HG03135 (cell line): ENCODE measurements around the gene NDUFS6.

Source experiments
- ATAC-seq: cut with Tn5 transposase; IDR thresholded peaks from one replicate; pipeline ENCODE4 v1.9.1; 2021; ENCODE audit warnings: mild to moderate bottlenecking, moderate library complexity; ENCODE audit not compliant: unreplicated experiment

Gene NDUFS6

GRCh38 chr5:1801222-1801966, at the start of gene NDUFS6:
NDUFS6 (plus strand) TSS chr5:1801407; CDS start chr5:1801418, 11 bp downstream.
- ATAC-seq = peak; percentile 56

- no peak for ATAC-seq
These were observed 49.1 kb upstream of the NDUFS6 start for GRCh38 chr5:1751864-1752822.

- no peak for ATAC-seq
These were observed 48.3 kb upstream of the NDUFS6 start for GRCh38 chr5:1752881-1753280.

DNA sequence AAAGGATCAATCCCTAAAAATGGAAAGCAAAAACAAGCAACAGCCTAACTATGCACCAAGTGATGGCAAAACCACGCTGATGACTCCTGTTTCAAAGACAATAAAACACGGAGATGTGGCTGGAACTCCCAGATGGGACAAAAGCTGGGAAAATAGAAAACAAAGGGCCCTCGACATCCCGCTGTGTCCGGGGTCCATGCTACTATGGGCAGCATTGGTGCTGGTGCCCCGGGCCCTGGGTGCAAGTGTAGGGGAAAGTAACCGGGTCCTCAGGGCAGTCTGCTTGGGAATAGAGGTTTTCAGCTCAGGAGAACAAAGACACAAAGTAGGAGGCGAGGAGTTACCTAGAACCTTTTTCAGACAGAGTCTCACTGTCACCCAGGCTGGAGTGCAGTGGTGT, 47.7 kb upstream of the NDUFS6 start:
- ATAC-seq = no peak

DNA sequence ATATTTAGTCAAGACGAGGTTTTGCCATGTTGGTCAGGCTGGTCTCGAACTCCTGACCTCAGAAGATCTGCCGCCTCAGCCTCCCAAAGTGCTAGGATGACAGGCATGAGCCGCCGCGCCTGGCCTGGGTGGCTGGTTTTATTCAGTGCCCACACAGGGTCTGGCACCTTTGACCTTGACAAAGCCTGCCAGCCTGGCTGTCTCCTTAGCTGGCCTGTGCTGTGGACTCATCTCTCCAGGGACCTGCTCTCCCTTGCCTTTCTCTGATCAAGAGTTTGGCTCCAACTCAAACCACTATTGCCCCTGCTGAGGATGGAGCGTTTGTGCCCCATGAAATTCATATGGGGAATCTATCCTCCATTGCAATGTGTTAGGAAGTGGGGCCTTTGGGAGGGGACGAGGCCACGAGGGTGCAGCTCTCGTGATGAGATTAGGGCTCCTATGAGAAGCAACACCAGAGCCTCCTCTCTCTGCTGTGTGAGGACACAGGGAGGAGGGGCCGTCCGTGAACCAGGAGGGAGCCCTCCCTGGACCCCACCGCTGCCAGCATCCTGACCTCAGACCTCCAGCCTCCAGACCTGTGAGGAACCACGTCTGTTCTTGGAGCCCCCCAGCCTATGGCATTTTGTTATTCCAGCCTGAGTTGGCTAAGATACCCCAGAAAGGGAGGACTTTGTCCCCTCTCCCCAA, 46.5 kb upstream of the NDUFS6 start:
- ATAC-seq = no peak

DNA sequence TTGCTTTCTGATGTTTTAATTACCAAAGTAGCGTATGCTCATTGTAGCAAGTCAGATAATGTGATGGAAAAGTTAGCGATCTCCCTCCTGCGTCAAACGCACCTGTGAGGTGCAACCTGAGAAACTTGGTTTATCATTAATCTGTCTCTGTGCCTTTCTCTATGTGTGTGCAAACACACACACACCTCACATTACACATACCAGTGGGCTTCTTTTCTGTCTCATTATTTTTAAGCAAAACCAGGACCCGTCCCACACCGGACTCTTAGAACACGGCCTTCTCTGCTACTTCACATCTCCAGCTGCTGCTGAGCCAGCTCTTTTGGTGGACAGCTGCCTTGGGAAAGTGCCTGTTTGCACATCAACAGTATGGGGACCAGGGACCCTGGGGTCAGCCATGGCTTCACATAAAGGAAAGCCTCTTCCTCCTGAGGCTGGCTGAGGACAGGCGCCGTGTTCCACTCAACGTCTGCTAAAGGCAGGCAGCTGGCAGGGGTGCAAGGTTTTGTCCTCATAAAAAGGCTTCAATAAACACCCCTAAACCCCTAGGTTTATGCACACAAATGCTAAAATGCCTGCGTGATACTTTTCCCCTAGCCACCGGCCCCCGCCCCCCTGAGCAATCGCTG, 45.8 kb upstream of the NDUFS6 start:
- no peak for ATAC-seq

GRCh38 chr5:1756481-1756880, 44.7 kb upstream of the NDUFS6 start:
- no peak for ATAC-seq

DNA sequence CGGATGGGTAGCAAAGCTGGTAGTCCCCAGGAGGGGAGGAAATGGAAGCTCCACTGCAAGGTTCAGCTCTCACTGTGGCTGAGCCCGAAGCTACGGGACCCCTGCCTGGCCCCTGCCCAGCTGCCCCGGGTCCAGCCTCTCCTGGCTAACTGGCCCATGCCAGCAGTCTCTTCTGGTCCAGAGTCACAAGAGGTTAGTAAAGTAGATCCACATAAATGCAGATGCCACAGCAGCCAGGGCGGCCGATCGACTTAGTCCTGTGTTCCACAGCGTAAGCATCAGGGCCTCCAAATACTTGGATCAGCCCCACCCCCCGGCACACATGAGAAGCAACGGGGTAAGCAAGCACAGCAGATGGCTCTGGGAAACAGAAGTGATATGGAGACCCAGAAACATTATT, 43.7 kb upstream of the NDUFS6 start:
- ATAC-seq = no peak

DNA sequence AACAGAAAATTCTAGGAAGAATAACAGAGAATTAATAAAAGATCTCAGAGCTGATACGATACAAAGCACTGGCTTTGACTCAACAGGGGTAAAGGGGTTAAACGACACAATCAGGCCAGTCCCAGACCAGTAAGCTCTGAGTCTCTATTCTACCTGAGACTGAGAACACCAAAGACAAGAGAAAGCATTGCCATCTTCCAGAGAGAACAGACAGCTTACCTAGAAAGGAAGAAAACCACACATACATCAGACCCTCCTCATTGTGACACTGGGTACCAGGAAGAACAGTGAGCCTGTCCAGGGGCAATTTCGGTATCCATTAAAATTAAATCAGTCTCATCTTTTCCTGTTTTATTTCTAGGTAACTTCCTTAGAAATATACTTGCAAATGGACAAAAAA, 42.6 kb upstream of the NDUFS6 start:
- ATAC-seq = no peak

DNA sequence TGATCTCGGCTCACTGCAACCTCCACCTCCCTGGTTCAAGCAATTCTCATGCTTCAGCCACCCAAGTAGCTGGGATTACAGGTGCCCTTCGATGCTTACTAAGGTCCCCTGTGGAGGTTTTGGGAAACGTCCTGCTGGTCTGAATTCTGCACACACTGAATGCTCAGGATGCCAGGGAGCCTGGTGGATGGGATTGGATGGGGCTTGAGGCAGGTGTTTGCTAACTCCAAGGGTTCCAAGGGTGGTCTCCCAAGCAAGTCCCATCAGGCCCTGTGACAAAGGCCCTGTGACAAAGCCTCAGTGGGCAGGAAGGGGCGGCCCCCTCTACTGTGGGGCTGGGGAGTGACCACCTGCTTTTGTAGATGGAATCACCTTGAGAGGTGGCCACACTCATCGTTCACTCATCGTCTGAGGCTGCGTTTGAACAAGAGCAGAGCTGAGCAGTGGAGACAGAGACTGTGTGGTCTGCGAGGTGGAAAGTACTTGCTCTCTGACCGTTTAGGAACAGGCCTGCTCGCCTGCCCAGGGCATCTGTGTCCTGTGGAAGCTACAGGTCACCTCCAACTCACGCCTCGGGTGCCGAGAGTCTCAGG, 41.7 kb upstream of the NDUFS6 start:
- no peak for ATAC-seq

- ATAC-seq = no peak
These were observed 41.0 kb upstream of the NDUFS6 start for GRCh38 chr5:1760231-1760630.

- ATAC-seq = no peak
These were observed 40.4 kb upstream of the NDUFS6 start for GRCh38 chr5:1760656-1761452.

DNA sequence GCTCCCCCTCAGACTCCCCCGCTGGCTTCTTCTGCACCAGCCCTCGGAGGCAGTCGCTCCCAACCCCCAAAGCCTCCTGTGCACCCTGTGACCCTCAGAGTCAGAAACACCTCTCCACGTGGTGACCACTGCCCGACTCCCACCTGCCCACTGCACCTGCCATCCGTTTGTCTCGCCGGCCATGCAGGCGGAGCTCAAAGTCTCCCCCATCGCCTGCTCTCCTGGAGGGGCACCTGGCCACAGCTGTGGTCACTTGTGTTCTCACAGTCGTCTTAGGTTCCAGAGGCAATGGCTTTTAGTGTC, 39.8 kb upstream of the NDUFS6 start:
- ATAC-seq = no peak

GRCh38 chr5:1762121-1762882, 38.9 kb upstream of the NDUFS6 start:
- ATAC-seq = no peak

GRCh38 chr5:1762883-1763547, 38.2 kb upstream of the NDUFS6 start:
- ATAC-seq = no peak

DNA sequence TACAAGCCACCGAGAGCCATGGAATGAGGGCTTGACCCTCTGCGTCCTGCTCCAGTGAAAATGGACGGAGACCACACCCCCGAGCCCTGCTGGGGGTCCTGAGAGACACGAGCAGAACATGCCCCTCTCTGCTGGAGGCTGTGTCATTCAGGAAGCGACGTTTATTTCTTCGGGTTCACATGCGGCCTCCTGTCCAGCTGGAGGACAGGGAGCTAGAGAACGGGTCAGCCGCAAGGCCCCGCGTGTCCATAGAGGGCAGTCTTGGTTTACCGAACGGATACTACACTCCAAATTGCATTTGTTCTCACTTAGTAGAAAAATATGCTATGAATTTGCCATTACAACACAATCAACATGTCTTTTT, 37.7 kb upstream of the NDUFS6 start:
- no peak for ATAC-seq

- no peak for ATAC-seq
These were observed 37.1 kb upstream of the NDUFS6 start for GRCh38 chr5:1763960-1764605.

GRCh38 chr5:1764606-1764960, 36.6 kb upstream of the NDUFS6 start:
- no peak for ATAC-seq
